HCT116 (cell line): Measurements from ENCODE around the gene RNASE8. TPM values are rescaled to one million over a fixed set of nuclear protein-coding genes. Genes with fewer than 3 reads are reported as not detected.

Experiments
- ATAC-seq: fragments of 200-7000 bp; cut with Tn5 transposase; 2 replicates; pipeline ENCODE4 v1.9.1; 2020; ENCODE audit warnings: mild to moderate bottlenecking, moderate library complexity
- BruUV-seq: library from RNA; stranded (reverse); fragments of 400-500 nt; replicated peaks from 2 replicates; lab custom pipeline; 2021; lab: Mats Ljungman, UMichigan
- CTCF ChIA-PET: fragments of 300-600 bp; sonication (Branson Sonifier 250); formaldehyde crosslinking; loops from one replicate; lab custom pipeline; 2021; ENCODE audit warnings: antibody characterized with exemption; lab: Charles Lee
- POLR2A ChIA-PET: fragments of 300-600, 350-600 bp; sonication (Branson Sonifier 250); formaldehyde crosslinking; loops from one replicate; lab custom pipeline; 2021; ENCODE audit warnings: antibody characterized with exemption; lab: Charles Lee
- RAD21 ChIA-PET, 2 experiments: fragments of 300-600 bp; sonication (Branson Sonifier 250); formaldehyde crosslinking; loops; one replicate each; lab custom pipeline; 2023; ENCODE audit warnings: low total read pairs in 2 of 2; ENCODE audit not compliant: uncharacterized antibody in 2 of 2, unreplicated experiment in 2 of 2, low non-redundant PET in 1 of 2; lab: Charles Lee
- DNase-seq: peaks from one replicate; pipeline ENCODE4 v3.0.0-alpha.2; 2010; ENCODE audit warnings: low read depth, low spot score
- H2AFZ ChIP-seq: fragments of 200-600 bp; shearing (Covaris generic), sonication (generic); 2 replicates; pipeline ENCODE4 v1.6.1; 2017; ENCODE audit warnings: low read depth, mixed run types, mixed read lengths, antibody characterized with exemption, low read length; ENCODE audit not compliant: poor library complexity, severe bottlenecking
- H3K27ac ChIP-seq: 2 replicates; pipeline ENCODE4 v1.5.1; 2012; ENCODE audit warnings: low read depth, low read length
- H3K27me3 ChIP-seq: fragments of 200-600 bp; sonication (generic); 2 replicates; pipeline ENCODE4 v1.6.1; 2016; ENCODE audit warnings: mixed run types, low read length, mixed read lengths; ENCODE audit not compliant: insufficient read depth
- H3K36me3 ChIP-seq, 2 experiments: fragments of 200-500 bp in 1 of 2; fragments of 200-600 bp in 1 of 2; sonication (Bioruptor generic) in 1 of 2; sonication (generic) in 1 of 2; 2 replicates each; pipeline versions ENCODE4 v1.5.1 to v1.6.1; 2014 to 2016; ENCODE audit warnings: low read length in 2 of 2, inconsistent platforms in 1 of 2, mixed read lengths in 1 of 2, mixed run types in 1 of 2; ENCODE audit not compliant: insufficient read depth in 2 of 2, control insufficient read depth in 1 of 2
- H3K4me1 ChIP-seq, 2 experiments: fragments of 200-600 bp in 1 of 2; sonication (generic) in 1 of 2; 2 replicates each; pipeline versions ENCODE4 v1.5.1 to v1.6.1; 2012 to 2017; ENCODE audit warnings: low read length in 2 of 2, inconsistent platforms in 1 of 2, mild to moderate bottlenecking in 1 of 2, mixed read lengths in 1 of 2, mixed run types in 1 of 2, moderate library complexity in 1 of 2; ENCODE audit not compliant: insufficient read depth in 2 of 2, control insufficient read depth in 1 of 2
- H3K4me2 ChIP-seq: fragments of 200-600 bp; sonication (generic); 2 replicates; pipeline ENCODE4 v1.6.1; 2017; ENCODE audit warnings: mixed run types, low read length, mixed read lengths
- H3K4me3 ChIP-seq, 2 experiments: fragments of 200-600 bp in 1 of 2; sonication (generic) in 1 of 2; replicated peaks in 1 of 2; 2 replicates each; pipeline ENCODE4 v1.5.1; 2011 to 2016; ENCODE audit warnings: low read length in 2 of 2, control low read depth in 1 of 2, low read depth in 1 of 2, mild to moderate bottlenecking in 1 of 2, mixed read lengths in 1 of 2, mixed run types in 1 of 2
- H3K79me2 ChIP-seq: fragments of 200-600 bp; sonication (generic); 2 replicates; pipeline ENCODE4 v1.6.1; 2017; ENCODE audit warnings: mild to moderate bottlenecking, mixed run types, low read length, moderate library complexity, mixed read lengths; ENCODE audit not compliant: insufficient read depth
- H3K9ac ChIP-seq: fragments of 200-600 bp; sonication (generic); 2 replicates; pipeline ENCODE4 v1.6.1; 2016; ENCODE audit warnings: low read length, mixed read lengths
- H3K9me2 ChIP-seq: fragments of 200-600 bp; sonication (generic), shearing (Covaris generic); 2 replicates; pipeline ENCODE4 v1.6.1; 2017; ENCODE audit warnings: mixed run types, mild to moderate bottlenecking, moderate library complexity; ENCODE audit not compliant: insufficient read depth
- H3K9me3 ChIP-seq, 2 experiments: fragments of 200-500 bp in 1 of 2; fragments of 200-600 bp in 1 of 2; sonication (Bioruptor generic) in 1 of 2; sonication (generic) in 1 of 2; 2 replicates each; pipeline ENCODE4 v1.6.1; 2014 to 2017; ENCODE audit warnings: low read length in 2 of 2, mixed read lengths in 2 of 2, inconsistent platforms in 1 of 2, low read depth in 1 of 2, mild to moderate bottlenecking in 1 of 2, mixed run types in 1 of 2, moderate library complexity in 1 of 2; ENCODE audit not compliant: control insufficient read depth in 1 of 2, insufficient read depth in 1 of 2
- H4K20me1 ChIP-seq: fragments of 200-600 bp; sonication (generic), shearing (Covaris generic); 2 replicates; pipeline ENCODE4 v1.6.1; 2017; ENCODE audit warnings: mixed run types, mild to moderate bottlenecking, moderate library complexity; ENCODE audit not compliant: insufficient read depth
- CBX3 ChIP-seq: IDR thresholded peaks from 2 replicates; pipeline ENCODE4 v1.6.1; 2012; ENCODE audit warnings: low read depth
- CEBPB ChIP-seq: IDR thresholded peaks from 2 replicates; pipeline ENCODE4 v1.6.1; 2012; ENCODE audit warnings: low read depth
- EGR1 ChIP-seq: IDR thresholded peaks from 2 replicates; pipeline ENCODE4 v1.6.1; 2012; ENCODE audit warnings: low read depth
- ELF1 ChIP-seq: IDR thresholded peaks from 2 replicates; pipeline ENCODE4 v1.6.1; 2012; ENCODE audit warnings: low read depth, borderline replicate concordance
- MAX ChIP-seq: IDR thresholded peaks from 2 replicates; pipeline ENCODE4 v1.6.1; 2012
- POLR2AphosphoS5 ChIP-seq: IDR thresholded peaks from 2 replicates; pipeline ENCODE4 v1.6.1; 2011; ENCODE audit warnings: mild to moderate bottlenecking, low read depth, low read length, moderate library complexity
- RAD21 ChIP-seq: IDR thresholded peaks from 2 replicates; pipeline ENCODE4 v1.6.1; 2012; ENCODE audit warnings: low read depth, mild to moderate bottlenecking
- REST ChIP-seq: IDR thresholded peaks from 2 replicates; pipeline ENCODE4 v1.6.1; 2012; ENCODE audit warnings: low read depth
- SP1 ChIP-seq: IDR thresholded peaks from 2 replicates; pipeline ENCODE4 v1.6.1; 2012; ENCODE audit warnings: low read depth
- SRF ChIP-seq: IDR thresholded peaks from 2 replicates; pipeline ENCODE4 v1.6.1; 2012; ENCODE audit warnings: low read depth
- TCF7L2 ChIP-seq: IDR thresholded peaks from 2 replicates; pipeline ENCODE4 v1.7.0; 2011; ENCODE audit warnings: borderline replicate concordance, inconsistent platforms; ENCODE audit not compliant: insufficient read depth, insufficient read length; ENCODE audit errors: extremely low read depth
- YY1 ChIP-seq: IDR thresholded peaks from 2 replicates; pipeline ENCODE4 v1.6.1; 2011; ENCODE audit warnings: low read length, low read depth, moderate library complexity, mild to moderate bottlenecking; ENCODE audit not compliant: insufficient replicate concordance; ENCODE audit errors: extremely low read depth
- ZFX ChIP-seq: fragments of 450-650 bp; IDR thresholded peaks from 2 replicates; pipeline ENCODE4 v1.6.1; 2017
- intact Hi-C: fragments of 100-400 bp; cut with micrococcal nuclease; formaldehyde crosslinking; loops from 2 replicates; pipeline ENCODE4 v1.10.0; 2022
- total RNA-seq: library from RNA; stranded (reverse); gene quantifications from one replicate; pipeline ENCODE4 v1.2.1, GENCODE V29; 2021; ENCODE audit not compliant: unreplicated experiment

The RNASE8 gene
- total RNA-seq, 1 experiment from 2014 or later = not detected

- ATAC-seq = no peak
- Histone ChIP-seq H3K36me3 (no peaks in the 10 kb centered on the region; a peak in 1 of 4 replicates), H3K9me2 (no peaks in the 10 kb centered on the region), H3K9me3 (no peaks in the 10 kb centered on the region), H3K4me1 (peaks cover 3 to 29% of the 10 kb centered on the region in 2 experiments), H3K9ac (no peak overlapping the region), H3K27me3 (no peaks in the 10 kb centered on the region), H2AFZ (no peak overlapping the region), H4K20me1 (no peaks in the 10 kb centered on the region), H3K4me2 (no peak overlapping the region), H3K79me2 (no peaks in the 10 kb centered on the region), H3K27ac (no peak overlapping the region), H3K4me3 (no peak overlapping the region)
- POLR2A ChIA-PET = no interaction called here
- no TSS peak for BruUV-seq
- TF ChIP-seq MAX = no peak
- no peak for TF ChIP-seq POLR2AphosphoS5
- no peak for TF ChIP-seq YY1
- TF ChIP-seq CEBPB = no peak
- no peak for TF ChIP-seq ELF1
- TF ChIP-seq ZFX = no peak
- CTCF ChIA-PET = interaction anchor here (1.4 kb wide), 1 partner anchor 70 kb away, joined by 4 read pairs; no protein-coding TSS in a partner anchor
- RAD21 ChIA-PET = no interaction called here
- intact Hi-C loops = no loop called here
- DNase-seq = no peak
Observed at GRCh38 chr14:21084396-21084795, 26.8 kb downstream of the RNASE8 start.

GRCh38 chr14:21084998-21085853 lies 27.6 kb downstream of the RNASE8 start:
- Histone ChIP-seq H3K4me1 (peaks cover 3 to 32% of the 10 kb centered on the region in 2 experiments), H3K27me3 (no peaks in the 10 kb centered on the region), H3K9me2 (no peaks in the 10 kb centered on the region), H3K4me2 (no peak overlapping the region), H2AFZ (no peak overlapping the region), H4K20me1 (no peaks in the 10 kb centered on the region), H3K9ac (no peak overlapping the region), H3K4me3 (no peak overlapping the region), H3K79me2 (no peaks in the 10 kb centered on the region), H3K36me3 (no peaks in the 10 kb centered on the region; a peak in 1 of 4 replicates), H3K27ac (no peak overlapping the region), H3K9me3 (no peaks in the 10 kb centered on the region)
- CTCF ChIA-PET = no interaction called here
- no peak for TF ChIP-seq SRF
- TF ChIP-seq TCF7L2 = no peak
- TF ChIP-seq REST = no peak
- no peak for TF ChIP-seq EGR1
- TF ChIP-seq SP1 = no peak
- TF ChIP-seq CBX3 = no peak
- TF ChIP-seq RAD21 = no peak
- ATAC-seq (no peak), DNase-seq (no peak)
- POLR2A ChIA-PET = no interaction called here
- intact Hi-C loops = no loop called here
- RAD21 ChIA-PET = no interaction called here
- BruUV-seq = no TSS peak
